WTC11 (cell line): ENCODE results near the gene RELCH. TPM values are rescaled to one million over a fixed set of nuclear protein-coding genes. Genes with fewer than 3 reads are reported as not detected.

Experiments used
- ATAC-seq: fragments of 200-7000 bp; cut with Tn5 transposase; 2 replicates; pipeline ENCODE4 v1.10.0; 2021; ENCODE audit warnings: mild to moderate bottlenecking, moderate library complexity
- CTCF ChIA-PET: fragments of 300-600 bp; sonication (Branson Sonifier 250); formaldehyde crosslinking; loops from one replicate; lab custom pipeline; 2021; ENCODE audit warnings: antibody characterized with exemption; lab: Charles Lee
- POLR2A ChIA-PET: fragments of 350-600 bp; sonication (Branson Sonifier 250); formaldehyde crosslinking; loops from one replicate; lab custom pipeline; 2021; ENCODE audit warnings: antibody characterized with exemption; lab: Charles Lee
- DNase-seq: peaks from one replicate; pipeline ENCODE4 v3.0.0; 2021; ENCODE audit warnings: low spot score
- H3K27ac Mint-ChIP-seq: 2 replicates; pipeline ENCODE4 v1.8.0; 2021; ENCODE audit warnings: mixed read lengths
- H3K27me3 Mint-ChIP-seq: 2 replicates; pipeline ENCODE4 v1.8.0; 2021; ENCODE audit warnings: low read depth, mild to moderate bottlenecking, moderate library complexity, mixed read lengths
- H3K36me3 Mint-ChIP-seq: 2 replicates; pipeline ENCODE4 v1.8.0; 2021; ENCODE audit warnings: mixed read lengths
- H3K4me1 Mint-ChIP-seq: 2 replicates; pipeline ENCODE4 v1.8.0; 2022; ENCODE audit warnings: mixed read lengths
- H3K4me3 Mint-ChIP-seq: 2 replicates; pipeline ENCODE4 v1.8.0; 2021; ENCODE audit warnings: mild to moderate bottlenecking, moderate library complexity, mixed read lengths
- H3K9me3 Mint-ChIP-seq: 2 replicates; pipeline ENCODE4 v1.8.0; 2021; ENCODE audit warnings: mixed read lengths
- ELF4 ChIP-seq: sonication (generic); formaldehyde crosslinking; IDR thresholded peaks from 2 replicates; pipeline ENCODE4 v1.8.1; 2022; ENCODE audit warnings: low read depth, mild to moderate bottlenecking, moderate library complexity, missing genetic modification reagents
- ESRRA ChIP-seq: sonication (generic); formaldehyde crosslinking; IDR thresholded peaks from 2 replicates; pipeline ENCODE4 v1.8.1; 2022; ENCODE audit warnings: mild to moderate bottlenecking, missing genetic modification reagents, borderline replicate concordance
- GRHL2 ChIP-seq: fragments of 250-450 bp; sonication (Bioruptor Pico); IDR thresholded peaks from 2 replicates; pipeline ENCODE4 v1.8.0; 2022; ENCODE audit warnings: mild to moderate bottlenecking, moderate library complexity; ENCODE audit not compliant: insufficient replicate concordance, severe bottlenecking
- IRF2 ChIP-seq: sonication (generic); formaldehyde crosslinking; IDR thresholded peaks from 2 replicates; pipeline ENCODE4 v1.8.0; 2022; ENCODE audit warnings: low read depth, missing genetic modification reagents, borderline replicate concordance
- SMAD3 ChIP-seq: sonication (generic); formaldehyde crosslinking; IDR thresholded peaks from 2 replicates; pipeline ENCODE4 v1.8.0; 2022; ENCODE audit warnings: missing genetic modification reagents, mild to moderate bottlenecking, borderline replicate concordance
- TCF7 ChIP-seq: sonication (generic); formaldehyde crosslinking; IDR thresholded peaks from 2 replicates; pipeline ENCODE4 v1.8.0; 2022; ENCODE audit warnings: mild to moderate bottlenecking, low read depth, missing genetic modification reagents, moderate library complexity
- ZNF232 ChIP-seq: sonication (generic); formaldehyde crosslinking; IDR thresholded peaks from 2 replicates; pipeline ENCODE4 v1.8.0; 2022; ENCODE audit warnings: mild to moderate bottlenecking, missing genetic modification reagents
- ZNF416 ChIP-seq: fragments of 250-450 bp; sonication (Bioruptor Pico); IDR thresholded peaks from 2 replicates; pipeline ENCODE4 v1.9.0; 2021; ENCODE audit warnings: mild to moderate bottlenecking, inconsistent platforms
- ZNF423 ChIP-seq: fragments of 250-450 bp; sonication (Bioruptor Pico); IDR thresholded peaks from 2 replicates; pipeline ENCODE4 v2.1.2; 2022; ENCODE audit warnings: mild to moderate bottlenecking, moderate library complexity
- total RNA-seq: library from RNA; stranded (reverse); gene quantifications from 3 replicates; pipeline ENCODE4 v1.2.3, GENCODE V29; 2021
- TF ChIP-seq, protein P1 (sequence below): fragments of 200-600 bp; IDR thresholded peaks from 2 replicates; pipeline ENCODE4 v1.8.0; 2022; ENCODE audit warnings: antibody characterized with exemption
- TF ChIP-seq, protein P2 (sequence below): sonication (generic); formaldehyde crosslinking; IDR thresholded peaks from 2 replicates; pipeline ENCODE4 v1.8.0; 2023; ENCODE audit warnings: mild to moderate bottlenecking, missing genetic modification reagents
- TF ChIP-seq, protein P3 (sequence below): sonication (generic); formaldehyde crosslinking; IDR thresholded peaks from 2 replicates; pipeline ENCODE4 v1.8.0; 2023; ENCODE audit warnings: missing genetic modification reagents, mild to moderate bottlenecking, borderline replicate concordance
- TF ChIP-seq, protein P4 (sequence below): sonication (generic); formaldehyde crosslinking; IDR thresholded peaks from 2 replicates; pipeline ENCODE4 v1.8.0; 2022; ENCODE audit warnings: mild to moderate bottlenecking, missing genetic modification reagents
- TF ChIP-seq, protein P5 (sequence below): sonication (generic); formaldehyde crosslinking; IDR thresholded peaks from 2 replicates; pipeline ENCODE4 v1.8.1; 2022; ENCODE audit warnings: low read depth, missing genetic modification reagents, borderline replicate concordance
- TF ChIP-seq, protein P6 (sequence below): fragments of 250-450 bp; sonication (Bioruptor Pico); IDR thresholded peaks from 2 replicates; pipeline ENCODE4 v1.9.0; 2021; ENCODE audit warnings: mild to moderate bottlenecking
- TF ChIP-seq, protein P7 (sequence below): sonication (generic); formaldehyde crosslinking; IDR thresholded peaks from 2 replicates; pipeline ENCODE4 v1.8.1; 2022; ENCODE audit warnings: mild to moderate bottlenecking, missing genetic modification reagents, moderate library complexity, borderline replicate concordance

Gene RELCH
- total RNA-seq, 1 experiment from 2014 or later, result 30.2 TPM

DNA sequence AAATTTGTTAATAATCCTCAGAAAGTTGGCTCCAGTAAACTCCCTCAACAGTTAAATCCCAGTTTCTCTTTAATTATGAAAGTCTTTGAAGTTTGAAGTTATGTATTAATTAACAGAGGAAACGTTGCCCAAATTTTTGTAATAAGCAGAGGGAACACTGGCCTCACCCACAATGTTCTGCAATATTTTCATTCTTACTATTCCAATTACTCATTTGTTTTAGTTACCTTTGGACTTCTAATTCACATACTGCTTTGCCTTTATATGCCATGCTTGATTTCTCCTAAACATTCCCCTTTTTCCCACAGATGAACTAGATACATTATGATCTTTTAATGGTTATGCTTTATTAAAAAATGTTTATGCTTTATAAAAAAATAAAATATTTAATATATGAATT lies 61.3 kb downstream of the RELCH start (continued):
- TF ChIP-seq GRHL2 (CRISPR knock-in tag) (no peak), ESRRA (no peak)

DNA sequence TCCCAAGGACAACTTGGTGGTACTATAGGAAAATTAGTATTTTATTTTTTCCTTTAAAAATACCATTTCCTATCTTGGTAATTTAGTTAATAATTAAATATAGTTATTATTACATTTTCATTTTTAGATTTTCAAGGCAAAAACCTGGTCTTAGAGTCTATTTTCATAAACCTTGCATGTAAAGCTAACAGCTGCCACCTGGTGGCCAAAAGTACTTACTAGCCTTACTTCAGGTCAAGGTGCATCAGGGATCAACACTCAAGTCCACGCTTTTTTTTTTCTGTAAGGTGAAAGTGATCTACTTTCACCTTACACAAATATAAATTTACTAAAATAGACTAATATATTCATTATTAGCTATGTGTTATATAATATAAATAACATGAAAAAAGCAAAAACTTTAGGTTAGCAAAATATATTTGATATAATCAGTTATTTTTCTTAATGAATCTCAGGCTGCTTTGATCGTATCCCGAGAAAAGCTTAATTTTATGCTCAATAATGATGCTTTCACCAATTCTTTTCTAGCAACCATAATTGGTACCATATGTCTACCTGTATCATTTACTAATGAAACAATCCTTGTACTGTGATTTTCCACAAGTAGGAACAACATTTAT lies 62.5 kb downstream of the RELCH start:
- H3K4me3 Mint-ChIP-seq, result no peak overlapping the region
- peak; percentile 73 for DNase-seq
- ATAC-seq, result peak; percentile 56; the same call in 1 of the 2 replicates
- H3K27ac Mint-ChIP-seq, result no peak overlapping the region
- no peaks in the 10 kb centered on the region for H3K9me3 Mint-ChIP-seq
- H3K4me1 Mint-ChIP-seq, result no peaks in the 10 kb centered on the region
- CTCF ChIA-PET, result interaction anchor here (0.7 to 2.4 kb wide), 13 partner anchors 8 to 612 kb away, joined by 3 to 12 read pairs (median 5); partner anchors contain the start of genes PIGN and RELCH
- peaks cover 8% of the 10 kb centered on the region for H3K36me3 Mint-ChIP-seq
- POLR2A ChIA-PET, result no interaction called here
- TF ChIP-seq, protein P1, sequence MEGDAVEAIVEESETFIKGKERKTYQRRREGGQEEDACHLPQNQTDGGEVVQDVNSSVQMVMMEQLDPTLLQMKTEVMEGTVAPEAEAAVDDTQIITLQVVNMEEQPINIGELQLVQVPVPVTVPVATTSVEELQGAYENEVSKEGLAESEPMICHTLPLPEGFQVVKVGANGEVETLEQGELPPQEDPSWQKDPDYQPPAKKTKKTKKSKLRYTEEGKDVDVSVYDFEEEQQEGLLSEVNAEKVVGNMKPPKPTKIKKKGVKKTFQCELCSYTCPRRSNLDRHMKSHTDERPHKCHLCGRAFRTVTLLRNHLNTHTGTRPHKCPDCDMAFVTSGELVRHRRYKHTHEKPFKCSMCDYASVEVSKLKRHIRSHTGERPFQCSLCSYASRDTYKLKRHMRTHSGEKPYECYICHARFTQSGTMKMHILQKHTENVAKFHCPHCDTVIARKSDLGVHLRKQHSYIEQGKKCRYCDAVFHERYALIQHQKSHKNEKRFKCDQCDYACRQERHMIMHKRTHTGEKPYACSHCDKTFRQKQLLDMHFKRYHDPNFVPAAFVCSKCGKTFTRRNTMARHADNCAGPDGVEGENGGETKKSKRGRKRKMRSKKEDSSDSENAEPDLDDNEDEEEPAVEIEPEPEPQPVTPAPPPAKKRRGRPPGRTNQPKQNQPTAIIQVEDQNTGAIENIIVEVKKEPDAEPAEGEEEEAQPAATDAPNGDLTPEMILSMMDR, result peak; percentile 46
- TF ChIP-seq, protein P2, sequence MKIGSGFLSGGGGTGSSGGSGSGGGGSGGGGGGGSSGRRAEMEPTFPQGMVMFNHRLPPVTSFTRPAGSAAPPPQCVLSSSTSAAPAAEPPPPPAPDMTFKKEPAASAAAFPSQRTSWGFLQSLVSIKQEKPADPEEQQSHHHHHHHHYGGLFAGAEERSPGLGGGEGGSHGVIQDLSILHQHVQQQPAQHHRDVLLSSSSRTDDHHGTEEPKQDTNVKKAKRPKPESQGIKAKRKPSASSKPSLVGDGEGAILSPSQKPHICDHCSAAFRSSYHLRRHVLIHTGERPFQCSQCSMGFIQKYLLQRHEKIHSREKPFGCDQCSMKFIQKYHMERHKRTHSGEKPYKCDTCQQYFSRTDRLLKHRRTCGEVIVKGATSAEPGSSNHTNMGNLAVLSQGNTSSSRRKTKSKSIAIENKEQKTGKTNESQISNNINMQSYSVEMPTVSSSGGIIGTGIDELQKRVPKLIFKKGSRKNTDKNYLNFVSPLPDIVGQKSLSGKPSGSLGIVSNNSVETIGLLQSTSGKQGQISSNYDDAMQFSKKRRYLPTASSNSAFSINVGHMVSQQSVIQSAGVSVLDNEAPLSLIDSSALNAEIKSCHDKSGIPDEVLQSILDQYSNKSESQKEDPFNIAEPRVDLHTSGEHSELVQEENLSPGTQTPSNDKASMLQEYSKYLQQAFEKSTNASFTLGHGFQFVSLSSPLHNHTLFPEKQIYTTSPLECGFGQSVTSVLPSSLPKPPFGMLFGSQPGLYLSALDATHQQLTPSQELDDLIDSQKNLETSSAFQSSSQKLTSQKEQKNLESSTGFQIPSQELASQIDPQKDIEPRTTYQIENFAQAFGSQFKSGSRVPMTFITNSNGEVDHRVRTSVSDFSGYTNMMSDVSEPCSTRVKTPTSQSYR, result no peak
- no peaks in the 10 kb centered on the region for H3K27me3 Mint-ChIP-seq

DNA sequence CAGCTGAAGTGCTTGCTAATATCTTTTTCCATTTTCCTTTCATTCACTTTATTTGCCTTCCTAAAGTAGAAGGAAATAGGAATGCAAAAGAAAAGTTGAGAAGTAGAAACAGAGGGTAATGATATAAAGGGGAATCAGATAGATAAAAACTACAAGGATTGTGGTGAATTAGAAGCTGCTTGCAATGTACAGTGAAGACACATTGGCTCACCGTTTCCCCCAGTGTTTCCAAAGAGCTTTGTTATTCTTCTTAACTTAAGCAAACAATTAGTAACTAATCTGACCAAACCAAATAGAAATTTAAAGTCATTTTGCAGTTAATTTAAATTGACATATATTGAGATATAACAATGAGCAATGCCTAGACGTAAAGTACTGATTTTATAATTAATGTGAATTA lies 63.4 kb downstream of the RELCH start:
- CTCF ChIA-PET, result interaction anchor here (0.5 to 2.4 kb wide), 2 partner anchors 7 to 64 kb away, joined by 8 to 12 read pairs; no protein-coding TSS in a partner anchor
- ATAC-seq, result no peak
- no peak for TF ChIP-seq ZNF232 (CRISPR knock-in tag)
- TF ChIP-seq TCF7 (CRISPR knock-in tag), result no peak
- TF ChIP-seq, protein P3, sequence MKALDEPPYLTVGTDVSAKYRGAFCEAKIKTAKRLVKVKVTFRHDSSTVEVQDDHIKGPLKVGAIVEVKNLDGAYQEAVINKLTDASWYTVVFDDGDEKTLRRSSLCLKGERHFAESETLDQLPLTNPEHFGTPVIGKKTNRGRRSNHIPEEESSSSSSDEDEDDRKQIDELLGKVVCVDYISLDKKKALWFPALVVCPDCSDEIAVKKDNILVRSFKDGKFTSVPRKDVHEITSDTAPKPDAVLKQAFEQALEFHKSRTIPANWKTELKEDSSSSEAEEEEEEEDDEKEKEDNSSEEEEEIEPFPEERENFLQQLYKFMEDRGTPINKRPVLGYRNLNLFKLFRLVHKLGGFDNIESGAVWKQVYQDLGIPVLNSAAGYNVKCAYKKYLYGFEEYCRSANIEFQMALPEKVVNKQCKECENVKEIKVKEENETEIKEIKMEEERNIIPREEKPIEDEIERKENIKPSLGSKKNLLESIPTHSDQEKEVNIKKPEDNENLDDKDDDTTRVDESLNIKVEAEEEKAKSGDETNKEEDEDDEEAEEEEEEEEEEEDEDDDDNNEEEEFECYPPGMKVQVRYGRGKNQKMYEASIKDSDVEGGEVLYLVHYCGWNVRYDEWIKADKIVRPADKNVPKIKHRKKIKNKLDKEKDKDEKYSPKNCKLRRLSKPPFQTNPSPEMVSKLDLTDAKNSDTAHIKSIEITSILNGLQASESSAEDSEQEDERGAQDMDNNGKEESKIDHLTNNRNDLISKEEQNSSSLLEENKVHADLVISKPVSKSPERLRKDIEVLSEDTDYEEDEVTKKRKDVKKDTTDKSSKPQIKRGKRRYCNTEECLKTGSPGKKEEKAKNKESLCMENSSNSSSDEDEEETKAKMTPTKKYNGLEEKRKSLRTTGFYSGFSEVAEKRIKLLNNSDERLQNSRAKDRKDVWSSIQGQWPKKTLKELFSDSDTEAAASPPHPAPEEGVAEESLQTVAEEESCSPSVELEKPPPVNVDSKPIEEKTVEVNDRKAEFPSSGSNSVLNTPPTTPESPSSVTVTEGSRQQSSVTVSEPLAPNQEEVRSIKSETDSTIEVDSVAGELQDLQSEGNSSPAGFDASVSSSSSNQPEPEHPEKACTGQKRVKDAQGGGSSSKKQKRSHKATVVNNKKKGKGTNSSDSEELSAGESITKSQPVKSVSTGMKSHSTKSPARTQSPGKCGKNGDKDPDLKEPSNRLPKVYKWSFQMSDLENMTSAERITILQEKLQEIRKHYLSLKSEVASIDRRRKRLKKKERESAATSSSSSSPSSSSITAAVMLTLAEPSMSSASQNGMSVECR, result no peak
- TF ChIP-seq ZNF416 (CRISPR knock-in tag), result no peak
- TF ChIP-seq, protein P2, result no peak
- TF ChIP-seq, protein P4, sequence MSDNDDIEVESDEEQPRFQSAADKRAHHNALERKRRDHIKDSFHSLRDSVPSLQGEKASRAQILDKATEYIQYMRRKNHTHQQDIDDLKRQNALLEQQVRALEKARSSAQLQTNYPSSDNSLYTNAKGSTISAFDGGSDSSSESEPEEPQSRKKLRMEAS (CRISPR knock-in tag), result no peak
- TF ChIP-seq, protein P5, sequence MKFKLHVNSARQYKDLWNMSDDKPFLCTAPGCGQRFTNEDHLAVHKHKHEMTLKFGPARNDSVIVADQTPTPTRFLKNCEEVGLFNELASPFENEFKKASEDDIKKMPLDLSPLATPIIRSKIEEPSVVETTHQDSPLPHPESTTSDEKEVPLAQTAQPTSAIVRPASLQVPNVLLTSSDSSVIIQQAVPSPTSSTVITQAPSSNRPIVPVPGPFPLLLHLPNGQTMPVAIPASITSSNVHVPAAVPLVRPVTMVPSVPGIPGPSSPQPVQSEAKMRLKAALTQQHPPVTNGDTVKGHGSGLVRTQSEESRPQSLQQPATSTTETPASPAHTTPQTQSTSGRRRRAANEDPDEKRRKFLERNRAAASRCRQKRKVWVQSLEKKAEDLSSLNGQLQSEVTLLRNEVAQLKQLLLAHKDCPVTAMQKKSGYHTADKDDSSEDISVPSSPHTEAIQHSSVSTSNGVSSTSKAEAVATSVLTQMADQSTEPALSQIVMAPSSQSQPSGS (CRISPR knock-in tag), result no peak
- TF ChIP-seq ZNF423, result no peak
- TF ChIP-seq IRF2 (CRISPR knock-in tag), result no peak
- TF ChIP-seq ESRRA, result no peak
- TF ChIP-seq ELF4, result no peak
- no peak for TF ChIP-seq SMAD3 (CRISPR knock-in tag)
- TF ChIP-seq, protein P6, sequence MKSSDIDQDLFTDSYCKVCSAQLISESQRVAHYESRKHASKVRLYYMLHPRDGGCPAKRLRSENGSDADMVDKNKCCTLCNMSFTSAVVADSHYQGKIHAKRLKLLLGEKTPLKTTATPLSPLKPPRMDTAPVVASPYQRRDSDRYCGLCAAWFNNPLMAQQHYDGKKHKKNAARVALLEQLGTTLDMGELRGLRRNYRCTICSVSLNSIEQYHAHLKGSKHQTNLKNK (CRISPR knock-in tag), result no peak
- TF ChIP-seq, protein P7, sequence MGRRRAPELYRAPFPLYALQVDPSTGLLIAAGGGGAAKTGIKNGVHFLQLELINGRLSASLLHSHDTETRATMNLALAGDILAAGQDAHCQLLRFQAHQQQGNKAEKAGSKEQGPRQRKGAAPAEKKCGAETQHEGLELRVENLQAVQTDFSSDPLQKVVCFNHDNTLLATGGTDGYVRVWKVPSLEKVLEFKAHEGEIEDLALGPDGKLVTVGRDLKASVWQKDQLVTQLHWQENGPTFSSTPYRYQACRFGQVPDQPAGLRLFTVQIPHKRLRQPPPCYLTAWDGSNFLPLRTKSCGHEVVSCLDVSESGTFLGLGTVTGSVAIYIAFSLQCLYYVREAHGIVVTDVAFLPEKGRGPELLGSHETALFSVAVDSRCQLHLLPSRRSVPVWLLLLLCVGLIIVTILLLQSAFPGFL, result no peak

More for the DNA sequence above, 63.4 kb downstream of the RELCH start:
- Mint-ChIP-seq H3K36me3 (peaks cover 3% of the 10 kb centered on the region), H3K4me1 (no peaks in the 10 kb centered on the region), H3K9me3 (no peaks in the 10 kb centered on the region), H3K27ac (no peak overlapping the region), H3K27me3 (no peaks in the 10 kb centered on the region), H3K4me3 (no peak overlapping the region)
- no peak for DNase-seq
- POLR2A ChIA-PET, result no interaction called here
